ENCODE results near the gene BBS1. TPM values are rescaled to one million over a fixed set of nuclear protein-coding genes. Genes with fewer than 3 reads are reported as not detected.

BBS1 gene
- total RNA-seq (2022; extraction: Qiagen RNA extraction), result 8.3 to 10.7 TPM (median 9.6 TPM) in 5 replicates

DNA sequence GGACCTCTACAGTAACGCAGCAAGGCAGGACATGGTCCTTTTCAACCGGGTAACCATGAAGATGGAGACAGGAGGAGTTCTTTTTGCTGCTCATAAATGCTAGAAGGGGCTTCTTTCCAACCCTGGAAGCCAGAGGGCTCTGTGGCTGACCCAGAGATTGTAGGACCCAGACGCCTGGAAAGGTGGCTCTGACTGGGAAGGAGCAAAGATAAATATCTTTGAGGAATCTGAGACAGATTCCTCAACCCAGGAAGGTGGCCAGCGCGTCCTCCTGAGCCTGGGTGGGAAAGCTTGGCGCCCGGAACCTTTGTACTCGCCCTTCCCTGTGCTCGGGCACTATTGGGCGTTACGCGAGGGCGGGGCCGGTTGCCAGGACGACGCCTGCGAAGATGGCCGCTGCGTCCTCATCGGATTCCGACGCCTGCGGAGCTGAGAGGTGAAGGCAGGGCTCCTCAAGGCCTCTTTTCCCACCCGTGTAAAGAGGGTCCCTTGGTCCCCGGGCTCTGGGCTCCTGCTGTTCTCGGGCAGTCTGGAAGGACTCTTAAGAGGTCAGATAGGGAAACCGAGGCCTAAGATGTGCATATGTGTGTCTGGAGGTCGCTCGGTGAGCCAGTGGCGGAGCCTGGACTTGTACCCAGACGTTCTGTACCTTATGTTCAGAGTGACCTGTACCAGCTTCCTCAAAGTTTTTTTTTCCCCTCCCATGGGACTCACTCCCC is at the start of gene BBS1:
TSS of gene BBS1 (plus strand) at position 365 of the 719 bp plus-strand sequence. CDS start at position 390, 25 bp downstream.

DNA sequence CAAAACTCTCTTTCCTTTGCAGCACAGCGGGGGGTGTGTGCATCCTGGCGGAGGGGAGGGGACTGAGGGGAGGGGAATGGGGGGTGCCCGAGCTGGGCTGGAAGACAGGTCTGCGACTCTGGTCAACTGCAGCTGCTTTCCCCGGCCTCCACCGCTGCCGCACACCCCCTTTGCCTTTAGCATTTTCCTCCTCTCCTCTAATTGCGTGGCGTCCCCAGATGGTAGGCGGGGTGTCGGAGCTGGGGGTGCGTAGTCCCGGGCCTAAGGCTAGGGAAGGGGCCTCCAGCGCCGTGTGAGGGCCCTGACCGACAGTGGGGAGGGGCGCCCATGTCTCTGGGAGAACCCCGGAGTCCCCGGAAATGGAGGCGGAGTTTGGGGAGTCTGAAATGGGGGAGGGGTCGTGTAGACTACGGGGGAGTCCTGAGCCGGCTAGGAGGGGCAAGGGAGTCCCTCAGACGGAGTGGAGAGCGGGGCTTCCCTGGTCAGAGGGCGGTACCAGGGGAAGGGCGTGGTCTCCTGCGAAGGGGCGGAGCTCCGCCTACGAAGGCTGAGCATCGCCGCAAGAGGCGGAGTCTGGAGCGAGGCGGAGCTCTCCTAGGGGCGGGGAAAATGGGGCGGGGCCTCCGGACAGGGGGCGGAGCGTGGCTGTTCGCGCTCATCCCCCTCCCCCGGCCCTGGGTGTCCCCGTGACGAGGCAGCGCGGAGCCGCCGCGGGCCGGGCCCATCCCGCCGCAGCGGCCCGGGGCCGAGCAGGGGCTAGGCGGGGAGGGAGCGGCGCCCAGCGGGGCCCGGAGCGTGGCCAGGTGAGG is 44.0 kb upstream of the BBS1 start, which contains the start of gene PELI3:
TSS of gene PELI3 (plus strand) at position 681 of the 809 bp plus-strand sequence. CDS start 1,224 bp downstream, outside the sequence.

DNA sequence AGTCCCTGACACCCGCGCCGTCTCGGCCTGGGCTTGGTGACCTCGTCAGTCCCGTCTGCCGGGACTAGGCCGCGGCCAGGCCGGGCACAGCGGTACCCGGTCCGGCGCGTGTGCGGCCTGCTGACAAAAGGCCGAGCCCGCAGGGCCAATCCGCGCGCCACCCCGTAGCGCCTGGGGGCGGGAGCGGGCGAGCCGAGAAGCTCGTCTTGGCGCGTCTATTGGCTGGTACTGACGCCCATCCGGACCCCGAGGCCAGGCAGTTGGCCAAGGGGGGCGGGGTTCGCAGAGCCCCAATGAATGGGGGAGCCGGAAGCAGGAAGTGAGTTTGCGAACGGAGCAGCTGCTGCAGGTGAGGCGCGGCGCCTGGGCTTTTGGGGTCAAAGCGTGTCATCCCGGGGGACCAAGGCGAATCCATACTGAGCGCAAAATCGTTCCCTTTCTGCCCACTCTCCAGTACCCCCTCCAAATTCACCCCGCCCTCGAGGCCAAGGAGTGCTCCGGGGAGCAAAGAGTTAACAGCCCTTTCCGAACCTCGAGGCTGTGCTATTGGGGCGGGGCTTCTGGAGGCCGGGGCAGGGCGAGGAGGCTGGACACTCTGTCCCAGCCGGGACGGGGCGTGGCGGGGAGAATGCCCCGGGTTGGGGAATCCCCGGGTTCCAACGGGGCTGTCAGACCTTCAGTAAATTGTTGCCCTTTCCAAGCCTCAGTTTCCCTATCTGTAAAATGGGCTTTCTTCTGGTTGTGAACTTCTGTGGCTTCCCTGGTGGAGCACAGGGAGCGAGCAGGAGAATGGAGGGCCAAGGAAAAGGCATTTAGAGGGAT is 30.1 kb upstream of the BBS1 start, which contains the start of gene DPP3:
TSS of gene DPP3 (plus strand) at position 318 of the 822 bp plus-strand sequence. CDS start 1,767 bp downstream, outside the sequence.

DNA sequence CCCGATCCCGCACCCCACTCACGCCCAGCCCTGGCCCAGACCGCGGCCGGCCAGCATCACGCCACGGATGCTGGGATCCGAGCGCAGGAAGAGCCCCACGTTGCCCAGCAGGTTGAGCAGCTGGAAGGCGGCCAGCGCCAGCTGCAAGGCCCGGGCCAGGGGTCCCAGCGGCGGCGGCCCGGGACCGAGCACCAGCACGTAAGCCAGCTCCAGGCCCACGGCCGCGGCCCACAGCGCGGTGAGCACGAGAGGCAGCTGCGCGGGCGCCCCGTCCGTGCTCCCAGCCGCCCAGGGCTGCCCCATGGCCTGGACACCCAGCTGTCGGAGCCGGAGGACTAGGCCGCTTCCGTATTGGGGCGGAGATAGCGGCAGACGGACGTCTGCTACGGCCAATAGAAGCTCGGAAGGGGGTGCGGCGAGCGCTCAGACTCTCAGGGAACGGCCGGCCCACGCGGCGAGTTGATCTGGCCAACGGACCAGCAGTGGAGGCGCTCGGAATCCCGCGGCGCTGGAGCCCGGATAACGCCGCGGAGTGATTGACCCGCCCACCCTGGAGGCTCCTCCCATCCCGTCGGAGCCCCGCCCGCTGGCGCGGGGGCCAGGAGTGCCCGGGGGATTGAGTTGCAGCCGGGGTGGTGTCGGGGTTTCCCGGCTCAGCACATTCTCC is 35.4 kb downstream of the BBS1 start, which contains the start of gene ZDHHC24:
TSS of gene ZDHHC24 (minus strand) at position 348 of the 667 bp plus-strand sequence. CDS start at position 303, 45 bp downstream.

DNA sequence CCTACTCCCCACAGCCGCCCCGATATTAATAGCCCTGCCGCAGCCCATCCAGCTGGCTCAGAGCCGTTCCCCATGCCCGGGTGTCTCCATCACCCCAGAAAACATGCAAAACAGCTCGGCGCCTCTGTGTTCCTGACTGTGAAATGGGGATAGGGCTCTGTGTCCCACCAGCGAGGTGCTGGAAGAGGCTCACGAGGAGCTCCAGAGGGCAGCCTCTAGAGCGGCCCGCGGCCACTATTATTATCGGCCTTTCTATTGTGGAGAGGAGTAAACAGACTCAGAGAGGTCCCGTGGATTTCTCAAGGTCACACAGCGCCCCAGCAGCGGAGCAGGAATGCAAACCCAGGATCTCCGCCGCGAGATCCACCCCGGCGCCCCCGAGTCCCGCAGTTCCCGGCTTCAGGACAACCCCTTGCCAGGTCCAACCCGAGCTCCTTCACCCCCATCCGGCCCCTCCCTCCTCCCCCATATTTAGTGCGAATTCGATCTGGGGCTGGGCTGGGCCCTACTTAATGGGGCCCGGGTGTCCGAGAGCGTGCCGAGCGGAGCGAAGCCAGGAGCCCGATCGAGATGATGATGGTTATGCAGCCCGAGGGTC is 36.0 kb downstream of the BBS1 start, which contains the start of gene ACTN3:
TSS of gene ACTN3 (plus strand) at position 536 of the 598 bp plus-strand sequence. CDS start at position 571, 35 bp downstream.

DNA sequence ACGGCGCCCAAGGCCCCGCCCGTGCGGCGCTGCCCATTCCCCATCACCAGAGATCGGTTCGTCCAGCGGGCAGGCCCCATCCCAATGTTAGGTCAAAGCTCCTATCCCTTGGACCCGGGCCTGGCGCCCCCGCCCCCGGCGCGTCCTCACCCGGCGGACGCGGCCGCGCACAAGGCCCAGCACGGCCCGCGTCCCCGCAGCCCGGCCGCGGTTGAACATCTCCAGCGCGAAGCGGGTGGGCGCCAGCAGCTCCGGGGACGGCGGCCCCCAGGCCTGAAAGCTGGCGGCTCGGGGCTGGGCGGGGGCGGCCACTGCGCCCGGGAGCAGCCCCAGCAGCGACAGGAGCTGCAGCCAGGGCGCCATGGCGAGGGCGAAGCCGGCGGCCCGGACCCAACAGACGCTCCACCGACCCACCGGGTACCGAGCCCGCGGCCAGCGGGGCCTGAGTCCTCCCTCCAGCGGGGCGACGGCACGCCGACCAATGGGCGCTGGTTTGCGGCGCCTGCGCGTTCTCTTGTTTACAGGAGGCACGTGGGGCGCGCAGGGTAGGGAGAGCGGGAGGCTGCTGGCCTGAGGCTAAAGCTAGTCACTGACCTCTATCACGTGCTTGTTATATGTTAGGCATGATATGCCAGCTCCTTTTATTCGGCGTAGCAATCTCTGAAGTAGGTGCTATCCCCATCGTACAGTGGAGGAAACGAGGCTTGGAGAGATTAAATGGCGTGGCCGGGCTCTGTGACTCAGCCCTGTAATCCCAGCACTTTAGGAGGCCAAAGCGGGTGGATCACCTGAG is 57.9 kb downstream of the BBS1 start, which contains the start of gene CTSF:
TSS of gene CTSF (minus strand) at position 483 of the 793 bp plus-strand sequence. CDS start at position 363, 120 bp downstream.

Other genes with a start within 250 kb of the BBS1 start
- gene RAB1B, start 242.0 kb upstream of the BBS1 start, total RNA-seq (2022; extraction: Qiagen RNA extraction), result 123 to 151 TPM (median 149 TPM) in 5 replicates
- gene CNIH2, start 232.5 kb upstream of the BBS1 start, total RNA-seq (2022; extraction: Qiagen RNA extraction), result 1.6 to 2.5 TPM (median 2.4 TPM) in 5 replicates
- 94.0 to 127 TPM (median 124 TPM) in 5 replicates for gene YIF1A, start 221.5 kb upstream of the BBS1 start, total RNA-seq (2022; extraction: Qiagen RNA extraction)
- gene TMEM151A, start 218.7 kb upstream of the BBS1 start, total RNA-seq (2022; extraction: Qiagen RNA extraction), result 1.8 to 4.6 TPM (median 3.3 TPM) in 5 replicates
- not detected in 5 replicates for gene CD248, start 193.6 kb upstream of the BBS1 start, total RNA-seq (2022; extraction: Qiagen RNA extraction)
- gene RIN1, start 174.2 kb upstream of the BBS1 start, total RNA-seq (2022; extraction: Qiagen RNA extraction), result 28.4 to 46.9 TPM (median 39.6 TPM) in 5 replicates
- 81.3 to 101 TPM (median 89.5 TPM) in 5 replicates for gene BRMS1, start 165.5 kb upstream of the BBS1 start, total RNA-seq (2022; extraction: Qiagen RNA extraction)
- gene B4GAT1, start 163.0 kb upstream of the BBS1 start, total RNA-seq (2022; extraction: Qiagen RNA extraction), result 15.1 to 20.3 TPM (median 19.1 TPM) in 5 replicates
- 3.1 to 5.3 TPM (median 4.5 TPM) in 5 replicates for gene SLC29A2, start 138.9 kb upstream of the BBS1 start, total RNA-seq (2022; extraction: Qiagen RNA extraction)
- gene NPAS4, start 89.6 kb upstream of the BBS1 start, total RNA-seq (2022; extraction: Qiagen RNA extraction), result not detected in 5 replicates
- gene MRPL11, start 71.8 kb upstream of the BBS1 start, total RNA-seq (2022; extraction: Qiagen RNA extraction), result 91.9 to 118 TPM (median 107 TPM) in 5 replicates
- 4.0 to 6.8 TPM (median 5.9 TPM) in 5 replicates for gene PELI3, start 43.7 kb upstream of the BBS1 start, total RNA-seq (2022; extraction: Qiagen RNA extraction)
- 50.3 to 58.1 TPM (median 55.8 TPM) in 5 replicates for gene DPP3, start 30.2 kb upstream of the BBS1 start, total RNA-seq (2022; extraction: Qiagen RNA extraction)
- 6.6 to 17.3 TPM (median 14.4 TPM) in 5 replicates for gene ZDHHC24, start 35.4 kb downstream of the BBS1 start, total RNA-seq (2022; extraction: Qiagen RNA extraction)
- gene ACTN3, start 36.3 kb downstream of the BBS1 start, total RNA-seq (2022; extraction: Qiagen RNA extraction), result 0.02 to 0.06 TPM in 2 of 5 replicates, not detected in the others
- 31.4 to 41.3 TPM (median 34.1 TPM) in 5 replicates for gene CTSF, start 58.0 kb downstream of the BBS1 start, total RNA-seq (2022; extraction: Qiagen RNA extraction)
- gene CCDC87, start 82.4 kb downstream of the BBS1 start, total RNA-seq (2022; extraction: Qiagen RNA extraction), result 0.54 to 0.72 TPM (median 0.57 TPM) in 5 replicates
- gene CCS, start 82.5 kb downstream of the BBS1 start, total RNA-seq (2022; extraction: Qiagen RNA extraction), result 25.6 to 32.3 TPM (median 31.2 TPM) in 5 replicates
- gene RBM14, start 106.0 kb downstream of the BBS1 start, total RNA-seq (2022; extraction: Qiagen RNA extraction), result 60.9 to 82.1 TPM (median 70.9 TPM) in 5 replicates
- 129 to 158 TPM (median 144 TPM) in 5 replicates for gene RBM4, start 128.1 kb downstream of the BBS1 start, total RNA-seq (2022; extraction: Qiagen RNA extraction)
- 20.0 to 22.8 TPM (median 21.0 TPM) in 5 replicates for gene RBM4B, start 167.3 kb downstream of the BBS1 start, total RNA-seq (2022; extraction: Qiagen RNA extraction)
- gene SPTBN2, start 218.6 kb downstream of the BBS1 start, total RNA-seq (2022; extraction: Qiagen RNA extraction), result 9.4 to 11.7 TPM (median 10.1 TPM) in 5 replicates

Data from A549 treated with CORT108297 at 1 μM for 4 hours (cell line).